K562 (cell line): Measurements from ENCODE around the gene MICU1. TPM values are rescaled to one million over a fixed set of nuclear protein-coding genes. Genes with fewer than 3 reads are reported as not detected.

Experiments
- ARHGAP35 ChIP-seq: fragments of 450-650 bp; IDR thresholded peaks from 2 replicates; pipeline ENCODE4 v1.6.1; 2018; ENCODE audit not compliant: partially characterized antibody
- ARID1B ChIP-seq: fragments of 450-650 bp; IDR thresholded peaks from 2 replicates; pipeline ENCODE4 v1.6.1; 2016; ENCODE audit warnings: antibody characterized with exemption, mild to moderate bottlenecking, inconsistent platforms
- CBFA2T2 ChIP-seq: fragments of 450-650 bp; conservative IDR thresholded peaks from 2 replicates; pipeline ENCODE4 v1.6.1; 2017; ENCODE audit warnings: mild to moderate bottlenecking
- CBX2 ChIP-seq: fragments of 200-600 bp; sonication (generic); IDR thresholded peaks from one replicate; pipeline ENCODE4 v1.6.1; 2012; ENCODE audit warnings: mild to moderate bottlenecking, low read length, inconsistent platforms; ENCODE audit not compliant: insufficient read depth, poor library complexity, severe bottlenecking
- E4F1 ChIP-seq: fragments of 250-450 bp; sonication (Bioruptor Pico); IDR thresholded peaks from 2 replicates; pipeline ENCODE4 v1.5.0; 2021; ENCODE audit warnings: mild to moderate bottlenecking, borderline replicate concordance
- ETV6 ChIP-seq, 3 experiments: fragments of 150-350 bp in 1 of 3; sonication (generic) in 1 of 3; formaldehyde crosslinking in 1 of 3; IDR thresholded peaks; 2 replicates each; pipeline versions ENCODE4 v1.6.1 to v1.8.0; 2014 to 2022; ENCODE audit warnings: borderline replicate concordance in 2 of 3, low read depth in 2 of 3, antibody characterized with exemption in 1 of 3, low read length in 1 of 3, mild to moderate bottlenecking in 1 of 3, missing genetic modification reagents in 1 of 3
- HDGF ChIP-seq: fragments of 450-650 bp; IDR thresholded peaks from 2 replicates; pipeline ENCODE4 v1.6.1; 2016
- HMGN3 ChIP-seq: IDR thresholded peaks from 2 replicates; pipeline ENCODE4 v1.6.1; 2011; ENCODE audit warnings: borderline replicate concordance, low read depth, mild to moderate bottlenecking, mixed read lengths, low read length; ENCODE audit not compliant: insufficient read length; ENCODE audit errors: extremely low read depth
- MEIS2 ChIP-seq: fragments of 450-650 bp; IDR thresholded peaks from 2 replicates; pipeline ENCODE4 v1.6.1; 2014; ENCODE audit warnings: mild to moderate bottlenecking; ENCODE audit not compliant: partially characterized antibody
- MTA1 ChIP-seq: fragments of 450-650 bp; IDR thresholded peaks from 2 replicates; pipeline ENCODE4 v1.6.1; 2017; ENCODE audit warnings: borderline replicate concordance
- POLR2AphosphoS5 ChIP-seq: IDR thresholded peaks from 2 replicates; pipeline ENCODE4 v1.6.1; 2011; ENCODE audit warnings: mild to moderate bottlenecking, low read depth, low read length, moderate library complexity; ENCODE audit not compliant: control insufficient read depth, insufficient read depth
- SFPQ ChIP-seq: fragments of 200-400 bp; formaldehyde crosslinking; IDR thresholded peaks from 2 replicates; pipeline ENCODE4 v1.6.1; 2017; ENCODE audit warnings: mild to moderate bottlenecking, low read depth, low read length, moderate library complexity
- SMAD4 ChIP-seq: fragments of 250-450 bp; sonication (Bioruptor Pico); conservative IDR thresholded peaks from 2 replicates; pipeline ENCODE4 v1.8.0; 2021; ENCODE audit warnings: inconsistent platforms, mild to moderate bottlenecking, moderate library complexity
- SOX6 ChIP-seq: fragments of 450-650 bp; IDR thresholded peaks from 2 replicates; pipeline ENCODE4 v1.6.1; 2014; ENCODE audit warnings: mild to moderate bottlenecking
- SUPT5H ChIP-seq: fragments of 450-650 bp; IDR thresholded peaks from 2 replicates; pipeline ENCODE4 v1.6.1; 2016
- TAL1 ChIP-seq: fragments of 450-650 bp; IDR thresholded peaks from 2 replicates; pipeline ENCODE4 v1.6.1; 2016; ENCODE audit warnings: mild to moderate bottlenecking
- TCF7 ChIP-seq: sonication (generic); IDR thresholded peaks from 2 replicates; pipeline ENCODE4 v1.6.1; 2016; ENCODE audit warnings: antibody characterized with exemption, borderline replicate concordance
- ZKSCAN8 ChIP-seq: fragments of 200-800 bp; sonication (Bioruptor generic); IDR thresholded peaks from 2 replicates; pipeline ENCODE4 v1.6.1; 2016; ENCODE audit warnings: missing genetic modification characterization, missing compliant biosample characterization
- ZNF586 ChIP-seq: fragments of 450-650 bp; formaldehyde crosslinking; conservative IDR thresholded peaks from 2 replicates; pipeline ENCODE4 v1.4.0; 2020; ENCODE audit warnings: mild to moderate bottlenecking, moderate library complexity
- ZNF655 ChIP-seq: fragments of 250-450 bp; sonication (Bioruptor Pico); IDR thresholded peaks from 2 replicates; pipeline ENCODE4 v1.5.0; 2021
- ZNF699 ChIP-seq: fragments of 250-450 bp; sonication (Bioruptor Pico); IDR thresholded peaks from 2 replicates; pipeline ENCODE4 v1.8.0; 2021; ENCODE audit warnings: mild to moderate bottlenecking, moderate library complexity; ENCODE audit not compliant: insufficient replicate concordance
- ZNF764 ChIP-seq: fragments of 250-450 bp; sonication (Bioruptor Pico); IDR thresholded peaks from 2 replicates; pipeline ENCODE4 v1.4.0; 2020; ENCODE audit warnings: low read depth, mild to moderate bottlenecking, moderate library complexity
- polyA plus RNA-seq, 8 experiments: library from polyadenylated mRNA; depleted of rRNA in 4 of 8; stranded (reverse) in 5 of 8; unstranded in 3 of 8; fragments of >200 nt; fragmentation: Nextera tagmentation in 2 of 8; fragmentation: Illumina TruSeq in 1 of 8; extraction: Ambion mirVana in 2 of 8; extraction: Trizol in 1 of 8; gene quantifications; 2 replicates each; pipeline versions ENCODE4 v1.2.1 to v1.2.3, GENCODE V29; 2011 to 2014; ENCODE audit warnings: inconsistent platforms in 1 of 8, missing spikeins in 1 of 8
- total RNA-seq, 7 experiments: library from RNA; depleted of rRNA in 6 of 7; stranded (reverse); fragments of >200 nt in 6 of 7; fragmentation: Illumina TruSeq in 2 of 7; extraction: Trizol in 2 of 7; gene quantifications; 2 replicates each; pipeline versions ENCODE4 v1.2.1 to v1.2.3, GENCODE V29; 2011 to 2021; ENCODE audit warnings: low replicate concordance in 1 of 7

Gene MICU1
- total and polyA plus RNA-seq, 9 of the 15 experiments (the other 6 are each of a cell fraction or from before 2014, with no cell fraction given) = 29.3 to 76.8 (median 48.4) TPM

GRCh38 chr10:72414642-72415041 is 211.2 kb downstream of the MICU1 start (continued):
- TF ChIP-seq E4F1 (CRISPR knock-in tag) = no peak
- no peak for TF ChIP-seq SUPT5H
- no peak for TF ChIP-seq TCF7
- no peak for TF ChIP-seq ZNF586 (CRISPR knock-in tag)
- TF ChIP-seq CBFA2T2 = peak; percentile 52
- no peak for TF ChIP-seq HMGN3
- no peak for TF ChIP-seq SFPQ
- peak; percentile 30; the same call in 1 of the 2 replicates for TF ChIP-seq POLR2AphosphoS5
- TF ChIP-seq MEIS2 = peak; percentile 85
- TF ChIP-seq TAL1 = peak; percentile 42; the same call in 1 of the 2 replicates
- no peak for TF ChIP-seq ZNF764 (CRISPR knock-in tag)
- TF ChIP-seq ETV6 (IDR thresholded peaks at IDR 0.05; ENCODE audit: borderline replicate concordance in 1 of 2, low read depth in 2 of 2, low read length in 1 of 2) = no peak
- TF ChIP-seq ETV6 (CRISPR knock-in tag; IDR thresholded peaks at IDR 0.05; ENCODE audit: borderline replicate concordance) = no peak
- peak; percentile 71; the same call in 1 of the 2 replicates for TF ChIP-seq HDGF
- TF ChIP-seq SMAD4 = peak; percentile 39; the same call in 1 of the 2 replicates
- no peak for TF ChIP-seq ZNF699 (CRISPR knock-in tag)
- no peak for TF ChIP-seq ZKSCAN8
- no peak for TF ChIP-seq ZNF655
- no peak for TF ChIP-seq CBX2
- TF ChIP-seq ARHGAP35 = no peak
- no peak for TF ChIP-seq SOX6
- no peak for TF ChIP-seq MTA1
- peak; percentile 77 for TF ChIP-seq ARID1B
